ENCODE results near the gene ZNF555. TPM values are rescaled to one million over a fixed set of nuclear protein-coding genes. Genes with fewer than 3 reads are reported as not detected.
"Not testable (repeated sequence)": the region's sequence is repeated elsewhere in the genome, so short reads cannot be mapped to it uniquely, and the experiment has no call there.

The ZNF555 gene
- total RNA-seq, 4 donors from 2014 or later: 2.6 to 6.4 (median 3.9) TPM

- DNase-seq: no peak
- Histone ChIP-seq H3K9me3 (no peaks in the 10 kb centered on the region), H3K36me3 (no peaks in the 10 kb centered on the region), H3K4me1 (peaks cover 7 to 32% (median 12%) of the 10 kb centered on the region in 4 donors), H3K27me3 (no peaks in the 10 kb centered on the region), H3K27ac (peak overlapping the region; percentile 85 to 94 (median 90)), H3K4me3 (peak overlapping the region in 1 of 4 donors; percentile 30)
- intact Hi-C loops (cut with DNase I; ENCODE audit: low total_unique reads): no loop called here
- WGBS, 2 donors (ENCODE audit: low coverage in 1 of 2): 79 to 84% methylated on average over 3 to 13 of the region's 13 CpGs
- in situ Hi-C loops (cut with MboI; ENCODE audit: low pct_ligation_motif_present in 1 of 4, low pct_unique_long_range_greater_than_20kb in 1 of 4, low sequenced_read_pairs in 3 of 4): no loop called here
- no peak for TF ChIP-seq POLR2AphosphoS5 (IDR thresholded peaks at IDR 0.05)
- no peak for TF ChIP-seq EP300 (IDR thresholded peaks at IDR 0.05; ENCODE audit: low read depth)
- TF ChIP-seq POLR2A (IDR thresholded peaks at IDR 0.05): no peak
- TF ChIP-seq CTCF (IDR thresholded peaks at IDR 0.05): no peak
Measured at GRCh38 chr19:2902590-2903218, 61.4 kb downstream of the ZNF555 start.

DNA sequence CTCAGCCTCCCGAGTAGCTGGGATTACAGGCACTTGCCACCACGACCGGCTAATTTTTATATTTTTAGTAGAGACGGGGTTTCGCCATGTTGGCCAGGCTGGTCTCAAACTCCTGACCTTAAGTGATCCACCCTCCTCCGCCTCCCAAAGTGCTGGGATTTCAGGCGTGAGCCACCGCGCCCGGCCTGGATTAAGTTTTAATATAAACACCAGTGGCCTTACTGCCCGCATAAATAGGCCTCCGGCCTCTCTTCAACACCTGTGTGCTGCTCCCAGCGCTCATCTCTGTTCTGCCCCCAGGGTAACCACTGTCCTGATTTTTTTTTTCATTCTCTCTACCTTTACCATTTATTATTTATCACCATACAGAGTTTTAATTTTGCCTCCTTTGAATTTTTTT, 62.1 kb downstream of the ZNF555 start:
- in situ Hi-C loops (cut with MboI; ENCODE audit: low pct_ligation_motif_present in 1 of 4, low pct_unique_long_range_greater_than_20kb in 1 of 4, low sequenced_read_pairs in 3 of 4); DNase-seq; intact Hi-C loops (cut with DNase I; ENCODE audit: low total_unique reads); H3K36me3 ChIP-seq; H3K9me3 ChIP-seq; H3K4me3 ChIP-seq; H3K27me3 ChIP-seq; H3K27ac ChIP-seq: not testable (repeated sequence)
- peaks cover 7 to 32% (median 12%) of the 10 kb centered on the region in 4 donors for H3K4me1 ChIP-seq
- WGBS, 2 donors (ENCODE audit: low coverage in 1 of 2): 90 to 92% methylated on average over 10 to 13 of the region's 13 CpGs

DNA sequence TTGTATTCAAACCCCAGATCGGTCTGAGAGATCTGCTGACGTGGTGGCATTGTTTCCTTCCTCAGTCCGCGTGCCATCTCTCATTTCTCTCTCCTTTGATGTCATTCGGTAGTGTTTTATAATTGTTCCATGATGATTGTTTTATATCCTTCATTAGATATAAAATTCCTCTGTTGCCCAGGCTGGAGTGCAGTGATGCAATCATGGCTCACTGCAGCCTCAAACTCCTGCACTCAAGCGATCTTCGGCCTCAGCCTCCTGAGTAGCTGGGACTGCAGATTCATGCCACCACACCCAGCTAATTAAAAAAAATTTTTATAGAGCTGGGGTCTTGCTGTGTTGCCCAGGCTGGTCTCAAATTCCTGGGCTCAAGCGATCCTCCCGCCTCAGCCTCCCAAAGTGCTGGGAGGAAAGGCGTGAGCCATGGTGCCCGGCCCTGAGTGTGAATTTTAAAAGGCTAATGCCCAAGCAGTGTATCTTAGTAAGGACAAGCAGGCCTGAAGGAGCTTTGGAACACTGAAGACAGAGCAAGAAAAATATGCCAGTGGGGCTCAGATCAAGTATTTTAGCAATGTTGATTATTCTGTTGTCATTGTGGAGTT, 64.7 kb downstream of the ZNF555 start:
- no peak overlapping the region for H3K4me3 ChIP-seq
- peak overlapping the region in 2 of 4 donors; percentile 4 to 37 for H3K27ac ChIP-seq
- peaks cover 7 to 32% (median 11%) of the 10 kb centered on the region in 4 donors for H3K4me1 ChIP-seq
- in situ Hi-C loops (cut with MboI; ENCODE audit: low pct_ligation_motif_present in 1 of 4, low pct_unique_long_range_greater_than_20kb in 1 of 4, low sequenced_read_pairs in 3 of 4): no loop called here
- intact Hi-C loops (cut with DNase I; ENCODE audit: low total_unique reads): no loop called here
- TF ChIP-seq EP300 (IDR thresholded peaks at IDR 0.05; ENCODE audit: low read depth): no peak
- TF ChIP-seq CTCF (IDR thresholded peaks at IDR 0.05): no peak
- TF ChIP-seq POLR2A (IDR thresholded peaks at IDR 0.05): no peak
- TF ChIP-seq POLR2AphosphoS5 (IDR thresholded peaks at IDR 0.05): peak in 1 of 3 donors; percentile 15
- H3K27me3 ChIP-seq: no peaks in the 10 kb centered on the region
- H3K9me3 ChIP-seq: no peaks in the 10 kb centered on the region
- WGBS, 2 donors (ENCODE audit: low coverage in 1 of 2): 48 to 68% methylated on average over 5 to 11 of the region's 11 CpGs
- H3K36me3 ChIP-seq: no peaks in the 10 kb centered on the region
- DNase-seq: peak; percentile 47

GRCh38 chr19:2906631-2907195, 65.4 kb downstream of the ZNF555 start:
- Histone ChIP-seq H3K4me1 (peaks cover 6 to 26% (median 7%) of the 10 kb centered on the region in 4 donors), H3K27ac (peak overlapping the region in 2 of 4 donors; percentile 4 to 37), H3K27me3 (no peaks in the 10 kb centered on the region), H3K9me3 (no peaks in the 10 kb centered on the region), H3K4me3 (no peak overlapping the region), H3K36me3 (peaks cover 0 to 3% (median 0%) of the 10 kb centered on the region in 4 donors)
- DNase-seq: no peak
- 97% methylated on average over 20 of the region's 20 CpGs; no CpG with 5 or more reads in 1 of the 2 donors for WGBS, 2 donors (ENCODE audit: low coverage in 1 of 2)
- intact Hi-C loops (cut with DNase I; ENCODE audit: low total_unique reads): no loop called here
- TF ChIP-seq POLR2A (IDR thresholded peaks at IDR 0.05) (no peak), POLR2AphosphoS5 (IDR thresholded peaks at IDR 0.05) (no peak), EP300 (IDR thresholded peaks at IDR 0.05; ENCODE audit: low read depth) (no peak)
- in situ Hi-C loops (cut with MboI; ENCODE audit: low pct_ligation_motif_present in 1 of 4, low pct_unique_long_range_greater_than_20kb in 1 of 4, low sequenced_read_pairs in 3 of 4): no loop called here

Other genes with a start within 250 kb of the ZNF555 start
- 10 to 100 TPM in 1 of 4 donors, 1 to 10 TPM in 3; 1.6 to 13.1 (median 4.0) TPM for gene GNG7, start 138.8 kb upstream of the ZNF555 start, total RNA-seq
- gene DIRAS1, start 120.1 kb upstream of the ZNF555 start, total RNA-seq: 1 to 10 TPM in 1 of 4 donors, under 1 TPM in 2, not detected in 1; 0.41 to 1.4 (median 0.64) TPM
- gene SLC39A3, start 101.5 kb upstream of the ZNF555 start, total RNA-seq: 10 to 100 TPM; 10.1 to 40.4 (median 24.7) TPM
- gene SGTA, start 58.2 kb upstream of the ZNF555 start, total RNA-seq: 10 to 100 TPM; 37.0 to 66.6 (median 47.5) TPM
- gene THOP1, start 56.0 kb upstream of the ZNF555 start, total RNA-seq: 100 to 1,000 TPM in 1 of 4 donors, 10 to 100 TPM in 3; 32.9 to 149 (median 42.0) TPM
- 10 to 100 TPM in 1 of 4 donors, 1 to 10 TPM in 2, under 1 TPM in 1; 0.75 to 10.2 (median 4.9) TPM for gene ZNF554, start 21.6 kb upstream of the ZNF555 start, total RNA-seq
- gene ZNF556, start 25.9 kb downstream of the ZNF555 start, total RNA-seq: not detected
- gene ZNF57, start 59.5 kb downstream of the ZNF555 start, total RNA-seq: 10 to 100 TPM in 3 of 4 donors, 1 to 10 TPM in 1; 1.2 to 22.1 (median 14.1) TPM
- 1 to 10 TPM in 3 of 4 donors, not detected in 1; 4.2 to 9.3 (median 5.1) TPM for gene ZNF77, start 103.5 kb downstream of the ZNF555 start, total RNA-seq
- gene TLE6, start 136.1 kb downstream of the ZNF555 start, total RNA-seq: not detected
- 10 to 100 TPM; 31.4 to 70.0 (median 47.5) TPM for gene TLE2, start 187.8 kb downstream of the ZNF555 start, total RNA-seq
- 100 to 1,000 TPM; 307 to 561 (median 400) TPM for gene TLE5, start 221.0 kb downstream of the ZNF555 start, total RNA-seq

Measured in transverse colon (tissue), 4 donors.